Activated CD4-positive, alpha-beta T cell treated with anti-CD3 and anti-CD28 coated beads, Interleukin-2, amount 10 ng/mL, durations not matched to agents 7 days and 5 days (primary cell): ENCODE results near the gene TMEM250. TPM values are rescaled to one million over a fixed set of nuclear protein-coding genes. Genes with fewer than 3 reads are reported as not detected.
A peak's percentile ranks its signal among the peaks of the same experiment; 100 is the strongest.

ENCODE experiments used
- CTCF ChIA-PET: fragments of 350-600 bp; sonication (Branson Sonifier 250); formaldehyde crosslinking; loops from one replicate; lab custom pipeline; 2021; ENCODE audit warnings: antibody characterized with exemption; lab: Charles Lee
- POLR2A ChIA-PET: fragments of 350-600 bp; sonication (Branson Sonifier 250); formaldehyde crosslinking; loops from one replicate; lab custom pipeline; 2021; ENCODE audit warnings: antibody characterized with exemption; lab: Charles Lee
- DNase-seq: peaks from one replicate; pipeline ENCODE4 v3.0.0-alpha.2; 2020
- H3K27ac Mint-ChIP-seq: one replicate; pipeline ENCODE4 v1.8.0; 2021; ENCODE audit warnings: mild to moderate bottlenecking, moderate library complexity, mixed read lengths
- H3K27me3 Mint-ChIP-seq: one replicate; pipeline ENCODE4 v1.8.0; 2021; ENCODE audit warnings: mixed read lengths
- H3K36me3 Mint-ChIP-seq: one replicate; pipeline ENCODE4 v1.8.0; 2021; ENCODE audit warnings: low read depth, mixed read lengths
- H3K4me1 Mint-ChIP-seq: one replicate; pipeline ENCODE4 v1.8.0; 2021; ENCODE audit warnings: mixed read lengths
- H3K4me3 Mint-ChIP-seq: one replicate; pipeline ENCODE4 v1.8.0; 2021; ENCODE audit warnings: mild to moderate bottlenecking, moderate library complexity, mixed read lengths
- H3K9me3 Mint-ChIP-seq: one replicate; pipeline ENCODE4 v1.8.0; 2021; ENCODE audit warnings: mixed read lengths
- total RNA-seq, 2 experiments: library from RNA; stranded (reverse); gene quantifications; one replicate each; pipeline ENCODE4 v1.2.3, GENCODE V29; 2021

TMEM250 gene, protein sequence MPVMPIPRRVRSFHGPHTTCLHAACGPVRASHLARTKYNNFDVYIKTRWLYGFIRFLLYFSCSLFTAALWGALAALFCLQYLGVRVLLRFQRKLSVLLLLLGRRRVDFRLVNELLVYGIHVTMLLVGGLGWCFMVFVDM
- 10 to 100 TPM; 50.2 to 56.4 TPM for total RNA-seq

DNA sequence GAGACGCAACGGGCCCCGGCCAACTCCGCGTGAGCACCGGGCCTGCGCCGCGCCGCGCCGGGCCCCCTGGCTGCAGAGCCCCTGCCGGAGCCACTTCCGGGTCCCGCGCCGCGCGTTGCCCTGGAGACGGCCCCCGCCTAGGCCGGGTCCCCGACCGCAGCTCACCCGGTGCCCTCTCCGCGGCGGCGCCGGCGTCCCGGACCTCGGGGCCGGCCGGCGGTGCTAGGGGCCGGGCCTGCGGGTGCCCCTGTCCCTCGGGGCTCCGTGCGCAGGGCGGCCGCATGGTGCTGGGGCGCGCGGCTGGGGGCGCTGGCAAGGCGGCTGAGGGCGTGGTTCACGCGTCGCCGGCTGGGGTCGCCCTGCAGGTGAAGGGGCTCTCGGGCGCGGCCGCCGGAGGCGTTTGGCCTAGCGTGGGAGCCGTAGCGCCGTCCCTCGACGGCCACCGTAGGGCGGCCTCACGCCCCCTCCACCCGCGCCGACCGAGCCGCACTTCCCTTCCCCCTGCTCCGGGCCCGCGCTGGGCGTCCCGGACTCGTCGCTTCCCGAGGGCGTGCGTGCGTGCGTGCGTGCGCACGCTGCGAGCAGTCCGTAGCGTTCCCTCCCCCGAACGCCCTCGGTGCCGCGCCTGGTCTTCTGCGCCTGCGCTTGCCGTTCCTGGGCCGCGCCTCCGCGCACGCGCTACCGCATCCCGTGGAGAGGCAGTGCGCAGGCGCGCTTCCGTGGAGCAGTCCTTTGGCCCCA lies at the start of gene TMEM250:
Gene TMEM250 (minus strand): TSS at position 556 of the 741 bp plus-strand sequence. CDS start 1,975 bp downstream, outside the sequence.
- peak; percentile 96 for DNase-seq
- peaks cover 17% of the 10 kb centered on the region for H3K36me3 Mint-ChIP-seq
- POLR2A ChIA-PET: interaction anchor here (0.6 to 1.1 kb wide), 2 partner anchors 9 to 315 kb away, joined by 3 to 6 read pairs; no protein-coding TSS in a partner anchor
- H3K27me3 Mint-ChIP-seq: no peaks in the 10 kb centered on the region
- CTCF ChIA-PET: interaction anchor here (1.1 to 1.3 kb wide), 2 partner anchors 9 to 12 kb away, joined by 3 to 7 read pairs; no protein-coding TSS in a partner anchor
- H3K4me3 Mint-ChIP-seq: peak within 1 kb of the TSS; percentile 77
- peaks cover 20% of the 10 kb centered on the region for H3K4me1 Mint-ChIP-seq
- peak within 1 kb of the TSS; percentile 83 for H3K27ac Mint-ChIP-seq
- H3K9me3 Mint-ChIP-seq: no peaks in the 10 kb centered on the region

DNA sequence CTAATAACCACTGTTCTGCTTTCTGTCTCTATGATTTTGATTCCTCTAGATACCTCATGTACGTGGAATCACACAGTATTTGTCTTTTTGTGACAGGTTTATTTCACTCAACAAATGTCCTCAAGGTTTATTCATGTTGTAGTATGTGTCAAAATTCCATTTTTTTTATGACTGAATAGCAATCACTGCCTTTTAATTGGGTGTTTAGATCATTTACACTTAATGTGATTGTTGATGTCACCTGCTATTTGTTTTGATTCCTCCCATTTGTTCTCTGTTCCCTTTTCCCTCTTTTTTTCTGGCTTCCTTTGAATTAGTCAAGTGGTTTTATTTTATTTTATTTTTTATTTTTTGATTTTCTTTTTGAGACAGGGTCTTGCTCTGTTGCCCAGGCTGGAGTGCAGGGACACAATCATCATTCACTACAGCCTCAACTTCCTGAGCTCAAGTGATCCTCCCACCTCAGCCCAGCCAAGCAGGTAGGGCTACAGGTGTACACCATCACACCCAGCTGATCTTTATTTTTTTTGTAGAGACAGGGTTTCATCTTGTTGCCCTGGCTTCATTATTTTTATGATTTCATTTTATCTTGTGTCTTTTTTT lies 44.7 kb upstream of the TMEM250 start:
- Mint-ChIP-seq H3K4me1 (no peaks in the 10 kb centered on the region), H3K36me3 (no peaks in the 10 kb centered on the region), H3K27me3 (peaks cover 2% of the 10 kb centered on the region), H3K27ac (no peak overlapping the region), H3K9me3 (peaks cover 2% of the 10 kb centered on the region), H3K4me3 (no peak overlapping the region)
- no peak for DNase-seq
- CTCF ChIA-PET: no interaction called here
- POLR2A ChIA-PET: no interaction called here

DNA sequence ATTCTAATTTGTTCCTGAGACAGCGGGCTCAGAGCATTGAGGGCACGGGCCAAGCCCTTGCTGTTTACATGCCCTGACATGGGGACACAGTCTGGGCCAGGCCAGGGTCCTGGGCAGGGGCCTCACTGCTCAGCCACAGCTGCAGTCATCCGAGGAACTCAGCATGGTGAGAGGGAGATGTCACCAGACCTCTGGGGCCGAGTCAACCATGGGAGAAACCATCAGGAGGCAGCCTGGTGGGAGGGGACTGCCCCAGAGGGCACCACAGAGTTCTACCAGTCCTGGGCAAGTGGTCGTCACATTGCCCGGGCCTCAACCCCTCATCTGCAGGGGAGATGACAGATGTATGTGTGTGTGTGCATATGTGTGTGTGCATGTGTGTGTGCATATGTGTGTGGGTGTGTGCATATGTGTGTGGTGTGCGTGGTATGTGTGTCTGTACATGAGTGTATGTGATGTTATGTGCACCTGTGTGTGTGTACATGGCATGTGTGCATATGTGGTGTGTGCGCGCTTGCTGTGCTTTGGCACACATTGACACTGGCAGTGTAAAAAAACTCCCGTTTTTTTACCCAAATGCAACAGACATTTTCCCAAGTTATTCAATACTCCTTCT lies 42.4 kb upstream of the TMEM250 start:
- POLR2A ChIA-PET: no interaction called here

DNA sequence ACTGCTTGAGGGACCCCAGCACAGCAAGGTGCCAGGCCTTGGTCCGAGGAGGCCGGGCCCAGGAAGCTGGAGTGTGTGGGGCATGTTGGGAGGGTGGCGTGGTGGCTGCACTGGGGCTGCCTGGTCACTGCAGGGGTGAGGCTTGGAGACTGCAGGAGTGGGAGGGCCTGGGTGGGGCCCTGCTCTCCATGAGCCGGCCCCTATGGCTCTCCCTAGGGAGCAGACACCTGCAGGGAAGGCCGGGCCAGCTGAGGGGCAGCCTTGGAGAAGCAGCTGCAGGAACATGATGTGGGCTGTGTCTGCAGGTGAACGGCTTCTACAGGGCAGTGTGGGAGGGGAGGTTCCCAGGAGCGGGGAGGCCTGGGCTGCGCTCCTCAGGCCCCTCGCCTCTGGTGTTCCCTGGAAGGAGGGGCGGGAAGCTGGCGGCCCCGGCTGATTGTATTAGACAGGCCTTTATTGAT lies 41.7 kb upstream of the TMEM250 start:
- POLR2A ChIA-PET: no interaction called here

More for the DNA sequence above, 42.4 kb upstream of the TMEM250 start:
- Mint-ChIP-seq H3K36me3 (no peaks in the 10 kb centered on the region), H3K27ac (no peak overlapping the region), H3K4me3 (no peak overlapping the region), H3K9me3 (peaks cover 2% of the 10 kb centered on the region), H3K27me3 (peaks cover 2% of the 10 kb centered on the region), H3K4me1 (no peaks in the 10 kb centered on the region)
- CTCF ChIA-PET: no interaction called here
- DNase-seq: no peak

DNA sequence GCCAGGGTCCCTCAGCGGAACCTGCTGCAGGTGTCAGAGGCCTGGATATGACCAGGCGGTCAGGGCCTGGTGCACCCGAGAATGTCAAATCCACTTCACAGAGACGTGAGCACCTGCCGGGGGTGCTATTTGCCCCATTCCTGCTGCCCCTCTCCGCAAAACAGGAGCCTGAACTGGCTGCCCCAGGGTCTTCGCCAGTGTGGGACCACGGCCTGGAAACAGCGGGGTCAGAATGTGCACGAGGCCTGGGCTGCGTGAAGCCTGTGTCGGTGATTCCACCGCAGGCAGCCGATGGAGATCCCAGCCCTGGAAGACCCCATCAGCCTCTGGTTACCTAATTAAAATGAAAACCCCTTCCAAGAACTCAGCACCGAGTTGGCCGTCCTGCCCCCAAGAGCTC lies 41.2 kb upstream of the TMEM250 start:
- H3K9me3 Mint-ChIP-seq: peaks cover 2% of the 10 kb centered on the region
- H3K4me3 Mint-ChIP-seq: no peak overlapping the region
- no peak overlapping the region for H3K27ac Mint-ChIP-seq
- no peak for DNase-seq
- CTCF ChIA-PET: interaction anchor here (0.8 kb wide), 1 partner anchor 124 kb away, joined by 3 read pairs; no protein-coding TSS in a partner anchor
- POLR2A ChIA-PET: no interaction called here
- H3K27me3 Mint-ChIP-seq: peaks cover 2% of the 10 kb centered on the region
- H3K4me1 Mint-ChIP-seq: no peaks in the 10 kb centered on the region
- H3K36me3 Mint-ChIP-seq: no peaks in the 10 kb centered on the region

More for the DNA sequence above, 41.7 kb upstream of the TMEM250 start:
- no peaks in the 10 kb centered on the region for H3K36me3 Mint-ChIP-seq
- H3K27ac Mint-ChIP-seq: no peak overlapping the region
- no peaks in the 10 kb centered on the region for H3K4me1 Mint-ChIP-seq
- CTCF ChIA-PET: interaction anchor here (0.8 kb wide), 1 partner anchor 123 kb away, joined by 3 read pairs; no protein-coding TSS in a partner anchor
- H3K27me3 Mint-ChIP-seq: peaks cover 2% of the 10 kb centered on the region
- no peak overlapping the region for H3K4me3 Mint-ChIP-seq
- no peak for DNase-seq
- peaks cover 2% of the 10 kb centered on the region for H3K9me3 Mint-ChIP-seq

DNA sequence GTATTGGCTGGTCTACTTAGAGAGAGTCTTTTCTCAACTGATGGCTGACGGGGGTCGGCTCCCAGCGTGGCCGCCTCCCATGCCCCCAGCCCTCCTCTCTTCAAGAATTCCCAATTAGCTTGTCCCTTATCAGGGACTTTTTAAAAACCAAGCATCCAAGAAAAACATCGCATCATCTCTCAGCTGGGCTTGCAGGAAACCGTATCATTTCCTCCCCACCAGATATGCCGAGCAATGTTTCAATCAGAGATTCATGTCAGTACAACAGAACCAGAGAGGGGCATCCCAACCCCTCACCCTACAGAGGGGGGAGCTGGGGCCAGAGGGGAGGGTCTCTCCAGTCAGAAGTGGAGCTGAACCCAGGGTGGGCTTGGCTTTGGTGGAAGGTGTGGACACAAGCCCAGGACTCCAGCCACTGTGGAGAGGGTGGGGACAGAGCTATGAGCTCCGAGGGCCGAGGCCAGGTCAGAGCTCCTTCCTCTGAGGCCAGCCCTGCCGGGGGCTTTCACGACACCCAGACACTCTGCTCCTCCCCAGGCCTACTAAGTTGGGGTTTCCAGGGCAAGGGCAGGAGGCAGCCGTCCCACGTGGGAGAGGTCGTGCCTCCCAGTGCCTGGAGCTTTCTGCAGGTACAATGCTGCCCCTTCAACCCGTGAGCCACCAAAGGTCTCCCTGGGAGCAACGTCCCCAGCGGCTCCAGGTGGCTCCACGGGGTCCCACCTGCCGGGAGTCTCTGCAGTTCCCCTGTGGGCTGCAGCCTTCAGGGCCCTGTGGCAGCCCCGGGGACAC lies 39.0 kb upstream of the TMEM250 start:
- Mint-ChIP-seq H3K4me1 (no peaks in the 10 kb centered on the region), H3K36me3 (no peaks in the 10 kb centered on the region), H3K27me3 (no peaks in the 10 kb centered on the region), H3K4me3 (no peak overlapping the region), H3K9me3 (no peaks in the 10 kb centered on the region), H3K27ac (no peak overlapping the region)
- no peak for DNase-seq
- POLR2A ChIA-PET: no interaction called here
- CTCF ChIA-PET: no interaction called here

DNA sequence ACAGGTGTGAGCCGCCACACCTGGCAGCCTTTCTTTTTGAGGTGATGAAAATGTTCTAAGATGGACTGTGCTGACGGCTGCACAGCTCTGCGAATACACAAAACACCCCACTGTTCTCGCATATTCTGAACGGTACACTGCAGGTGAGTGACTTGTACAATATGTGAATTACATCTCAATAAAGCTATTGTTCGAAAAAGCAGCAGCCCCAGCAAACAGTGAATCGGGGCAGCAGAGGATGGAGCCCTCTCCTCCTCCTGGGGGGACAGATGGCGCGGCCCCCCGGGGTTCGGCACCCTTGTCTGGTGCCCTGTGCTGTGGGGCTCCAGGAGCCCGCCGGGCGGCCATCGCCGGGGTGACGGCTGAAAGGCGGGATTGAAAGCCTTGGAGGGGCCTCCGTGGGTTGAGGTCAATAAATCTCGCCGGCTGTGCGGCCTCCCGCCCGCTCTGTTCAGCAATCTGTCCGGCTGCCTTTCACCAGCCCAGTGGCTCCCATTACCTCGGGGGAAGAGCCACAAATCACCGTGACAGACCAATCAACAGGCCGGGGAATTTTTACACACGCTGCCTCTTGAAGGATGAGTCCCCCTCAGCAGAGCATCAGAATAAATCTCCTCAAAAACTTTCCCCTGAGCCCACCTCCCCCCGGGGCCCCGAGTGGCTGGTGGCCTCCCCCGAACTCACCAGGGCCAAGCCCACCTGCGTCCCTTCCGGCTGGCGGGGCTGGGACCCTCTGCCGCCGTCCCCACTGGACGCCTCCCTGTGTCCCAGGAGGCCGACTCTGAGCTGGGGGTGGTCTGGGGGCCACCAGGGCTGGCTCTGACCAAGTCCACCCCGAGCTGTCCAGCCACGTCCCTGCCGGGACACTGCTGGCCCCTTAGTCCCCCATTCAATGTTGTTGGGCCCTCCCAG lies 37.8 kb upstream of the TMEM250 start:
- Mint-ChIP-seq H3K27ac (no peak overlapping the region), H3K9me3 (no peaks in the 10 kb centered on the region), H3K27me3 (no peaks in the 10 kb centered on the region), H3K36me3 (no peaks in the 10 kb centered on the region), H3K4me1 (no peaks in the 10 kb centered on the region), H3K4me3 (no peak overlapping the region)
- DNase-seq: no peak
- CTCF ChIA-PET: no interaction called here
- POLR2A ChIA-PET: no interaction called here

DNA sequence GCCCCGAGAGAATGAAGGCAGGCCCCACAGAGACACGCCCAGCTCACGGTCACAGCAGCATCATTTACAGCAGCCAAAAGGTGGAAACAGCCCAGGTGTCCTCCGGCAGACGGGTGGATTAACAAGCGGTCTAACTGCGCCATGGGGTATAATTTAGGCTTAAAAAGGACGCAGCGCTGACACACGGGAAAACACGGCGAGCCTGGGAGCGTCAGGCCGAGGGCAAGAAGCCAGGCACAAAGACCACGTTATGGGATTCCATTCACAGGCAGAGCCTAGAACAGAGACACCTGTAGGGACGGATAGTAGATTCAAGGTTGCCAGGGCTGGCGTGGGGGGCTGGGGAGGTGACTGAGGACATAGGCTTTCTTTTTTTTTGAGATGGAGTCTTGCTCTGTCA lies 36.9 kb upstream of the TMEM250 start:
- no peaks in the 10 kb centered on the region for H3K27me3 Mint-ChIP-seq
- H3K4me1 Mint-ChIP-seq: no peaks in the 10 kb centered on the region
- H3K9me3 Mint-ChIP-seq: no peaks in the 10 kb centered on the region
- CTCF ChIA-PET: no interaction called here
- H3K27ac Mint-ChIP-seq: peak overlapping the region; percentile 36
- POLR2A ChIA-PET: no interaction called here
- H3K4me3 Mint-ChIP-seq: no peak overlapping the region
- H3K36me3 Mint-ChIP-seq: no peaks in the 10 kb centered on the region
- DNase-seq: no peak

DNA sequence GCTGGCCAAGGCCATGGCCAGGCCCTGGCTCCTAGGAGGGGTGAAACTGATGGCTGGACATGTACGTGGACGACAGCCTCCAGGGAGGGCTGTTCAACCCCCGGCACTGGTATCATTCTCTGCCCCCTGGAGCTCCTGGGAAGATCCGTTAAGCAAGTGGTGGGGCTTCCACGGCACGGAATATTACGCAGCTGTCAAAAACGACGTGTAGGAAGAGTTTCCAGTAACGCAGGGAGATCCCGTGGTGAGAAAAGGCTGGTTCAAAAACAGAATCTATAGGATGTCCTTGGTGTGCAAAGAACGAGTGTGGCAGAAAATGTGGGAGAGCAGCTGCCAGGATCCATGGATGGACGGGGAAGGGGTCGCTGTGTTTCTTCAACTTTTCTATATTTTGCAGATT lies 36.3 kb upstream of the TMEM250 start:
- DNase-seq: no peak
- H3K4me3 Mint-ChIP-seq: no peak overlapping the region
- no peak overlapping the region for H3K27ac Mint-ChIP-seq
- ChIA-PET POLR2A (no interaction called here), CTCF (no interaction called here)
- H3K27me3 Mint-ChIP-seq: no peaks in the 10 kb centered on the region
- no peaks in the 10 kb centered on the region for H3K36me3 Mint-ChIP-seq
- no peaks in the 10 kb centered on the region for H3K9me3 Mint-ChIP-seq
- H3K4me1 Mint-ChIP-seq: no peaks in the 10 kb centered on the region

DNA sequence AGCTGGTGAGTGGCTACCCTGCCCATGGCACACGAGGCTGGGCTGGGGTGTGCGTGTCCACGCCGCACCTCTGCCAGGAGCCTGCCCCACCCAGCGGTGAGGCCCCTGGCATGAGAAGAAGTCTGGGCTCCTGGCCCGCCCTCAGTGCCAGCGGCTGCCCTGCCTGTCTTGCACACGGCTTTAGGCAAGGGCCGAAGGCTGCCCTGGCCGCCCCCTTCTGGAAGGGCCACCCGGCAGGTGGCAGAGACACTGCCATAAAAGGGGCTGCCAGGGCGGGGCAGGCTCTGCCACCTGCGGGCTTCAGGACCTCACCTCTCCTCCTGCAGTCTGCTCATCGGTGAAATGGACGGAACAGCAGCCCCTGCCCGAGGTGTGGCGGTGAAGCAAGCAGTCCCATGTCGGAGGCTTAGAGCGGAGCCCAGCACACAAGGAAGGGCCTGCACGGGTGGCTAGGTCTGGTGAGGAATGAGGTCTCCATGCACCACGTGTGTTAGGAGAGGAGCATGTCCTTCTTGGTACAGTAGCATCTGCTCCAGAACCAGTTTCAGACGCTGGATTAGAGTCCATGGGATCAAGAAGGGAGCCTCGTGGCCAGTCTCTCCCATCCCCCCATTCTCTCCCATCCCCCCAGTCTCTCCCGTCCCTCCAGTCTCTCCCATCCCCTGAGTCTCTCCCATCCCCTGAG lies 34.8 kb upstream of the TMEM250 start:
- H3K4me3 Mint-ChIP-seq: no peak overlapping the region
- H3K4me1 Mint-ChIP-seq: no peaks in the 10 kb centered on the region
- H3K27ac Mint-ChIP-seq: no peak overlapping the region
- CTCF ChIA-PET: no interaction called here
- no peaks in the 10 kb centered on the region for H3K9me3 Mint-ChIP-seq
- H3K27me3 Mint-ChIP-seq: no peaks in the 10 kb centered on the region
- POLR2A ChIA-PET: no interaction called here
- DNase-seq: no peak
- H3K36me3 Mint-ChIP-seq: no peaks in the 10 kb centered on the region

DNA sequence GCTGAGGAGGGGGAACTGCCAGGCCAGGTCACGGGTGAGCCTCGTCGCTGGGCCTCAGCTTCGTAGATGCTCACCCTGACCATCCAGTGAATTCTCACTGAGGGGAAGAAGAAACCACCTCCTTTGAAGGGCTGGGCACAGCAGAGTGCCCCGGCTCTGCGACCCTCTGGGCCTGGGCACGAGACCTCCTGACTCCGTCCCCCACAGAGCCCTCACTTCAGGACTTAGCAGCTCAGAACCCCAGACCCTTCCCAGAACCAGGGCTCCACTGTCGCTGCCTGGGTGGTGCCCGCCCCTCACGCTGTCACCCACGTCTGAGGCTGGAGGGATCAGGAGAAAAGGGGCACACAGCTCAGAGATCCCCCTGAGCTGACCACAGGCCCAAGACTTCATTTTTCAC lies 34.3 kb upstream of the TMEM250 start:
- Mint-ChIP-seq H3K27me3 (no peaks in the 10 kb centered on the region), H3K4me1 (no peaks in the 10 kb centered on the region), H3K9me3 (no peaks in the 10 kb centered on the region), H3K4me3 (no peak overlapping the region), H3K27ac (no peak overlapping the region), H3K36me3 (no peaks in the 10 kb centered on the region)
- POLR2A ChIA-PET: no interaction called here
- DNase-seq: no peak
- CTCF ChIA-PET: no interaction called here
